ENCODE results near the gene KIAA1755.
"Not testable (repeated sequence)": the region's sequence is repeated elsewhere in the genome, so short reads cannot be mapped to it uniquely, and the experiment has no call there.

Gene KIAA1755

GRCh38 chr20:38262931-38263330 is 2.4 kb upstream of the KIAA1755 start:
- no peak for DNase-seq

GRCh38 chr20:38261054-38261390 is 487 bp upstream of the KIAA1755 start:
- DNase-seq: no peak

DNA sequence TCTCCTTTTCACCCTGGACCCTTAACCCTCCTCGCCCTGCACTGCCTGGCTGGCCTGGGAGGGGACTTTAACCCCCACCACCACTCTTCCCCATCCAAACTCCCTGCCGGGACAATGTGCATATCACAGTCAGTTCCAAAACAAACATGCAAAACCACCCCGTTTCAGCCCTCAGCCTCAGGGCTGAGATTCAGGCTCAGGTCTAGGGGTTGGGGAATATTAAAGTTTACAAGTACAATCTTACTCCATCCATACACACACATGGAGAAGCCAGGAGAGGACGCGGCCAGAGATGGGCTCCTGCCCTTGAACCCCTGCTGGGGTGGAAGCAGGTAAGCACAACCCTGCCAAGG is 534 bp downstream of the KIAA1755 start:
- DNase-seq: no peak

- no peak for DNase-seq
Observed at GRCh38 chr20:38258545-38259215, 1.9 kb downstream of the KIAA1755 start.

- no peak for DNase-seq
Observed at GRCh38 chr20:38256966-38257365, 3.6 kb downstream of the KIAA1755 start.

GRCh38 chr20:38256021-38256420 is 4.5 kb downstream of the KIAA1755 start:
- DNase-seq: no peak

- no peak for DNase-seq
Observed at GRCh38 chr20:38255393-38255792, 5.1 kb downstream of the KIAA1755 start.

- DNase-seq: not testable (repeated sequence)
Observed at GRCh38 chr20:38254621-38255020, 5.9 kb downstream of the KIAA1755 start.

GRCh38 chr20:38253571-38253970 is 7.0 kb downstream of the KIAA1755 start:
- no peak for DNase-seq

GRCh38 chr20:38252292-38253288 is 7.9 kb downstream of the KIAA1755 start:
- DNase-seq: no peak

- not testable (repeated sequence) for DNase-seq
Observed at GRCh38 chr20:38251441-38251840, 9.1 kb downstream of the KIAA1755 start.

DNA sequence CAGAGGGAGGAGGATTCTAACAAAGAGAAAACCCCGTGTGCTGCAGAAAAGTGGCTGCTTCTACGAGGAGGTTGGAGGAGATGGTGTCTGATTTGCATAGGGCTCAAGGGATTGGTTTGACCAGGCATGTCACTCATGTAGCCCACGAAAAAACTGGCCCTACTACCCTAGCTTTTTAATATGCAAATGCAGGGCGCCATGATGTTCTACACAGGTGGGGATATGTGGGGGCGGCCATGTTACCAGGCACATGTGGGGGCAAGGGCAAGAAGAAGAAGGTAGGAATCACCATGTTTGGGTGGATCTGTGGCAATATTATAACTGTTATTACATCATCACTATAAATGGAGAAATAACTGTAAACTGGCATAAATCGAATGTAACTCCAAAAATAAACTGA is 9.9 kb downstream of the KIAA1755 start:
- no peak for DNase-seq

DNA sequence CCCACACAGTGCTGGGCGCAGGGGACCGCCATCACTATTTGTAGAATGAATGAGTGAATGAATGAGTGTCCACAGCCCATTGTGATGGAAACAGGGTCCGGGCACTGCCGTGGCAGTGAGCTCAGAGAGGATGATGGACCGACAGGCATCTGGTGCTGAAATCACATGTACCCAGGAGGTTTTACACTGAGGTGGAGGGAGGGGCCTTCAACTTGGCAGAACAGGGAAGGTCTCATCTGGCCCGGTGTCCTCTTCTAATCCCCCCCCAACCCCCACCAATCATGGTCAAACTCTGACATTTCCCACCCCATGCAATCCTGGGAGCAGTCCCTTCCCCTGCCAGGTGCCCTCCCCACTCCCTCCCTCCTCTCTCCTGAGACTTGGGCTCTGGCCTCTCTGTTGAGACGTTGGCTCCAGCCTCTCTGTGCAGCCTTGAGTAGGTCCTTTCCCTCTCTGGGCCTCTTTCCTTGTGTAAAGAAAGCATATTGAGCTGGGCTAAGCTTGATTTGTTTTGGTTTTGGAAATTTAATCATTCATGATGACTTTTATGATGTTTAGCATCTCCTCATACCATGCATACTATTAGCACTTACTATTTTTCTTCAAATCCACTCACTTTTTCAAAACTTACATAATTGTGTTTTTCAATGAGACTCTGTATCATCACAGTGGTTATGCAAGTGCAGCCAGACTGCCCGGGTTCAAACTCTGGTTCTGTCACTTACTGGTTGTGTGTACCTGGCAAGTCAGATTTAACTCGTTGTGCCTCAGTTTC is 10.8 kb downstream of the KIAA1755 start:
- no peak for DNase-seq

GRCh38 chr20:38248133-38248532 is 12.4 kb downstream of the KIAA1755 start:
- DNase-seq: no peak

GRCh38 chr20:38247725-38248124 is 12.8 kb downstream of the KIAA1755 start:
- not testable (repeated sequence) for DNase-seq

GRCh38 chr20:38247166-38247509 is 13.4 kb downstream of the KIAA1755 start:
- no peak for DNase-seq

GRCh38 chr20:38246357-38247165 is 14.0 kb downstream of the KIAA1755 start:
- DNase-seq: no peak

- DNase-seq: no peak
Observed at GRCh38 chr20:38245753-38246152, 14.8 kb downstream of the KIAA1755 start.

DNA sequence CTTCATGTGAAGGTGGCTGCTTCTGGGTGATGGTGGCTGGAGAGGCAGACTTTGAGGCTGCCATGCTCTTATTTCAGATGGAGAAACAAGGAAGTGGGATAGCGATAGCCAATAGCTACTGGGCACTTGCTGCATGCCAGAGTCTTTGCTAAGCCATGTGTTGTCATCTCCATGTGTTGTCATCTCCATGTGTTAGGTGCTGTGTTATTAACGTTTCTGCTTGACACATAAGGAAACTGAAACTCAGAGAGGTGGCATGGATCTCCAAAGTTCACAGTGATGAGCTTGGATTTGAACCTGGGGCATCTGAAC is 16.9 kb downstream of the KIAA1755 start:
- no peak for DNase-seq

DNA sequence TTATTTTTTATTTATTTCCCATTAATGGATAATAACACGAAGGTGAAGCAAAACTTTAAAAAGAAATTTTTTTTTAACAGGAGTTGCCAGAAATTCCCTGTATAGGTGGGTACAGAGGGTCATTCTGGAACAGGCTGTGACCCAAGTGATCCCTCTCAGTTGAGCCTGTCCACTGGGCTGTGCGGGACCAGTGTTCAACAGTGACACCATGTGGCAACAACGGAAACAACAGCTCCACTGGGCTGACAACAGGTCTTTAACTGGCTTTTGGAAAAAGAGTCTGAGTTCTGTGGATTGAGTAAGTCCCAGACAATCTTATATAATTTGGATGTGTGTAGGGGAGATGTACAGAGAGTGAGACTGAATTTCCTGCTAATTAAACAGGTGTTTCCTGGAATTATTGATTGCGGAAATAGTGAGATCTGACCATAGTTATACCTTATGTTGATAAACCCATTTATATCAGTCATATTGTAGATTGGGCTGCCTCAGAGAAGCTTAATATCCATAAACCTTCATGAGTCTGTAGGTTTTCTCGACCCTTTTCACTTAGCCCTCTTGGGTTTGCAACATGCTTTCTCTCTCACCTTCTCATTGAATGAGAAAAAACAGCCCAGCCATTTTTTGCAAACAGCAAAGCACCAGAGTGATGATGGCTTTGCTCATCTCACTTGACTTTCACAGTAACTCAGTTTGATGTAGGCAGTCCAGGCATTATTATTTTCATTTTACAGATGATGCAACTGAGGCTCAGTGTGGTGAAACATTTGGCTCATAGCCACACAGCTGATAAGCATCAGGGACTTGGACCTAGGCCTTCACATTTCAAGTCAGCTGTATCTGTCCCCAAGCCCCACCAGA is 17.5 kb downstream of the KIAA1755 start:
- no peak for DNase-seq

- no peak for DNase-seq
Observed at GRCh38 chr20:38241201-38241600, 19.3 kb downstream of the KIAA1755 start.

DNA sequence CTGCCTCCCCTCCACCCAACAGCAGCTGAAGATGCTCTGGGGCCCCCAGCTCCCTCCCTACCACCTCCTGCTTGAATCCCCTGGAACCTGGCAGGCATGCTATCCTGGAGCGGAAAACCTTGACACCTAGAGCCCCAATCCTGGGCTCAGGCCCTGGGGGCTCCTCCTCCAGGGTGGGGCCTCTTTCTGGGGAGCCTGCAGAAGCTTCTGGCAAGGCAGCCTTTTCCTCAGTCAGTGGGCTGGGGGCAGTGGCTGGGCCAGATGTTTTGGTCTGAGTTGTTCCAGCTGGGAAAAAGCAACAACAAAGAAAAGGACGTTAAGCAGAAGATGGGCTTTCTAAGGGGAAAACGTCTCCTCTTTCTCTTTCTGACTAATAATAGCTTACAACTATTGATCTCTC is 21.1 kb downstream of the KIAA1755 start:
- DNase-seq: no peak

Data from NCI-H187 (cell line).